ENCODE measurements around the gene AKAP14.

- TF ChIP-seq EZH2 (IDR thresholded peaks at IDR 0.05; ENCODE audit: low read length) = no peak
- peak in 2 of 3 experiments; percentile 23 to 28 for TF ChIP-seq CTCF (optimal IDR thresholded peaks at IDR 0.05 in 1 of 3, IDR thresholded peaks at IDR 0.05 in 1 of 3, conservative IDR thresholded peaks at IDR 0.05 in 1 of 3; ENCODE audit: extremely low read depth in 1 of 3, insufficient read depth in 2 of 3, low read length in 3 of 3)
Measured at GRCh38 chrX:119948381-119948780, 52.7 kb downstream of the AKAP14 start.
